GM21360 (cell line): ENCODE results near the gene MPC1L.
"Not testable (repeated sequence)": the region's sequence is repeated elsewhere in the genome, so short reads cannot be mapped to it uniquely, and the experiment has no call there.

Experiments used
- ATAC-seq: cut with Tn5 transposase; IDR thresholded peaks from one replicate; pipeline ENCODE4 v1.9.1; 2021; ENCODE audit warnings: mild to moderate bottlenecking, moderate library complexity; ENCODE audit not compliant: unreplicated experiment

MPC1L gene

GRCh38 chrX:40623139-40623536, at the start of gene MPC1L:
Gene MPC1L, plus strand, starts transcription at chrX:40623428. Its CDS starts 138 bp downstream, at chrX:40623566.
- no peak for ATAC-seq

- ATAC-seq = no peak
Measured at GRCh38 chrX:40573763-40574162, 49.5 kb upstream of the MPC1L start.

- not testable (repeated sequence) for ATAC-seq
Measured at GRCh38 chrX:40575411-40575810, 47.8 kb upstream of the MPC1L start.

- no peak for ATAC-seq
Measured at GRCh38 chrX:40576291-40576690, 46.9 kb upstream of the MPC1L start.

GRCh38 chrX:40578039-40578695, 45.1 kb upstream of the MPC1L start:
- ATAC-seq = no peak

GRCh38 chrX:40579141-40579540, 44.1 kb upstream of the MPC1L start:
- ATAC-seq = no peak

- no peak for ATAC-seq
Measured at GRCh38 chrX:40579900-40580536, 43.2 kb upstream of the MPC1L start.

GRCh38 chrX:40580537-40581335, 42.5 kb upstream of the MPC1L start, which contains the start of gene ATP6AP2:
Gene ATP6AP2, plus strand, starts transcription at chrX:40580970. Its CDS starts 96 bp downstream, at chrX:40581066.
- ATAC-seq = peak; percentile 93

GRCh38 chrX:40581336-40581920, 41.8 kb upstream of the MPC1L start:
- no peak for ATAC-seq

GRCh38 chrX:40582178-40582577, 41.0 kb upstream of the MPC1L start:
- ATAC-seq = not testable (repeated sequence)

- ATAC-seq = no peak
Measured at GRCh38 chrX:40582811-40583210, 40.4 kb upstream of the MPC1L start.

- not testable (repeated sequence) for ATAC-seq
Measured at GRCh38 chrX:40587623-40588022, 35.6 kb upstream of the MPC1L start.

GRCh38 chrX:40589616-40590321, 33.5 kb upstream of the MPC1L start:
- ATAC-seq = not testable (repeated sequence)

- no peak for ATAC-seq
Measured at GRCh38 chrX:40603446-40603845, 19.8 kb upstream of the MPC1L start.

- no peak for ATAC-seq
Measured at GRCh38 chrX:40607381-40607780, 15.8 kb upstream of the MPC1L start.

GRCh38 chrX:40612511-40612910, 10.7 kb upstream of the MPC1L start:
- no peak for ATAC-seq

- ATAC-seq = no peak
Measured at GRCh38 chrX:40615976-40616375, 7.3 kb upstream of the MPC1L start.

- ATAC-seq = no peak
Measured at GRCh38 chrX:40617566-40617965, 5.7 kb upstream of the MPC1L start.

- ATAC-seq = no peak
Measured at GRCh38 chrX:40622479-40623138, 619 bp upstream of the MPC1L start.

- ATAC-seq = no peak
Measured at GRCh38 chrX:40623665-40624064, 437 bp downstream of the MPC1L start.
